IMR-90 (cell line): ENCODE measurements around the gene WNT7B. TPM values are rescaled to one million over a fixed set of nuclear protein-coding genes. Genes with fewer than 3 reads are reported as not detected.

Source experiments
- ATAC-seq: fragments of 200-7000 bp; cut with Tn5 transposase; 2 replicates; pipeline ENCODE4 v1.9.1; 2020; ENCODE audit warnings: low read depth, mild to moderate bottlenecking, moderate library complexity
- BruUV-seq: library from RNA; stranded (reverse); fragments of 400-500 nt; replicated peaks from 2 replicates; lab custom pipeline; 2021; lab: Mats Ljungman, UMichigan
- CTCF ChIA-PET: fragments of 300-600 bp; formaldehyde crosslinking; extraction: SDS; loops from one replicate; lab custom pipeline; 2021; ENCODE audit warnings: antibody characterized with exemption; lab: Yijun Ruan, JAX
- POLR2A ChIA-PET: fragments of 300-600 bp; sonication (Branson Sonifier 250); formaldehyde crosslinking; loops from one replicate; lab custom pipeline; 2022; ENCODE audit warnings: antibody characterized with exemption; ENCODE audit not compliant: unreplicated experiment; lab: Charles Lee
- DNase-seq: peaks from one replicate; pipeline ENCODE4 v3.0.0; 2013
- H2AFZ ChIP-seq: replicated peaks from 2 replicates; pipeline ENCODE3; 2013; ENCODE audit warnings: low read length, mild to moderate bottlenecking; ENCODE audit not compliant: poor library complexity
- H2AK5ac ChIP-seq: 2 replicates; pipeline ENCODE4 v1.6.1; 2013; ENCODE audit warnings: low read depth, low read length, inconsistent platforms
- H2AK9ac ChIP-seq: replicated peaks from 2 replicates; pipeline ENCODE3; 2013; ENCODE audit warnings: mild to moderate bottlenecking, low read depth, low read length, moderate library complexity; ENCODE audit not compliant: poor library complexity
- H2BK120ac ChIP-seq: 2 replicates; pipeline ENCODE4 v1.6.1; 2013; ENCODE audit warnings: low read depth, low read length, inconsistent platforms
- H2BK15ac ChIP-seq: 3 replicates; pipeline ENCODE4 v1.6.1; 2013; ENCODE audit warnings: low read depth, low read length, inconsistent platforms
- H2BK20ac ChIP-seq: 2 replicates; pipeline ENCODE4 v1.6.1; 2013; ENCODE audit warnings: low read depth, mild to moderate bottlenecking, inconsistent platforms, low read length, moderate library complexity
- H2BK5ac ChIP-seq: 2 replicates; pipeline ENCODE4 v1.6.1; 2013; ENCODE audit warnings: mild to moderate bottlenecking, low read depth, low read length, inconsistent platforms; ENCODE audit not compliant: poor library complexity, severe bottlenecking
- H3K14ac ChIP-seq: replicated peaks from 2 replicates; pipeline ENCODE4 v1.6.1; 2013; ENCODE audit warnings: low read depth, low read length, inconsistent platforms
- H3K18ac ChIP-seq: 2 replicates; pipeline ENCODE4 v1.6.1; 2013; ENCODE audit warnings: low read depth, low read length, control low read depth
- H3K23ac ChIP-seq: 2 replicates; pipeline ENCODE4 v1.6.1; 2013; ENCODE audit warnings: low read depth, low read length, inconsistent platforms
- H3K27ac ChIP-seq: 2 replicates; pipeline ENCODE4 v1.5.1; 2013; ENCODE audit warnings: mild to moderate bottlenecking, control low read depth, low read length; ENCODE audit not compliant: insufficient read depth
- H3K27me3 ChIP-seq: 2 replicates; pipeline ENCODE4 v1.6.1; 2013; ENCODE audit warnings: low read length; ENCODE audit not compliant: control insufficient read depth, insufficient read depth
- H3K36me3 ChIP-seq: 2 replicates; pipeline ENCODE4 v1.6.1; 2013; ENCODE audit warnings: low read length, mixed read lengths; ENCODE audit not compliant: control insufficient read depth, insufficient read depth
- H3K4ac ChIP-seq: 2 replicates; pipeline ENCODE4 v1.6.1; 2013; ENCODE audit warnings: low read depth, low read length, inconsistent platforms
- H3K4me1 ChIP-seq: 2 replicates; pipeline ENCODE4 v1.6.1; 2013; ENCODE audit warnings: low read length, mixed read lengths; ENCODE audit not compliant: control insufficient read depth, insufficient read depth
- H3K4me2 ChIP-seq: 2 replicates; pipeline ENCODE4 v1.6.1; 2013; ENCODE audit warnings: low read depth, mild to moderate bottlenecking, control low read depth, low read length, moderate library complexity
- H3K4me3 ChIP-seq: 2 replicates; pipeline ENCODE4 v1.5.1; 2013; ENCODE audit warnings: low read depth, mild to moderate bottlenecking, control low read depth, low read length, moderate library complexity; ENCODE audit not compliant: insufficient read depth
- H3K56ac ChIP-seq: 2 replicates; pipeline ENCODE4 v1.6.1; 2013; ENCODE audit warnings: low read length, inconsistent platforms; ENCODE audit not compliant: insufficient read depth; ENCODE audit errors: extremely low read depth
- H3K79me1 ChIP-seq, 2 experiments: 2 replicates each; pipeline ENCODE4 v1.6.1; 2013; ENCODE audit warnings: low read length in 2 of 2, inconsistent platforms in 1 of 2, low read depth in 1 of 2
- H3K9ac ChIP-seq: 2 replicates; pipeline ENCODE4 v1.6.1; 2013; ENCODE audit warnings: low read depth, low read length, control low read depth
- H3K9me1 ChIP-seq: 2 replicates; pipeline ENCODE4 v1.6.1; 2013; ENCODE audit warnings: low read length, inconsistent platforms; ENCODE audit not compliant: insufficient read depth
- H3K9me3 ChIP-seq: 2 replicates; pipeline ENCODE4 v1.6.1; 2013; ENCODE audit warnings: low read length; ENCODE audit not compliant: control insufficient read depth, insufficient read depth
- H4K20me1 ChIP-seq: 2 replicates; pipeline ENCODE4 v1.6.1; 2013; ENCODE audit warnings: low read length, inconsistent platforms; ENCODE audit not compliant: insufficient read depth
- H4K5ac ChIP-seq: 2 replicates; pipeline ENCODE4 v1.6.1; 2013; ENCODE audit warnings: mild to moderate bottlenecking, low read depth, low read length, control low read depth
- H4K8ac ChIP-seq, 2 experiments: 2 replicates each; pipeline ENCODE4 v1.6.1; 2013; ENCODE audit warnings: low read depth in 2 of 2, low read length in 2 of 2, control low read depth in 1 of 2, inconsistent platforms in 1 of 2
- H4K91ac ChIP-seq: 2 replicates; pipeline ENCODE4 v1.6.1; 2013; ENCODE audit warnings: low read depth, low read length, inconsistent platforms; ENCODE audit not compliant: insufficient read depth
- BHLHE40 ChIP-seq: fragments of 150-350 bp; IDR thresholded peaks from 2 replicates; pipeline ENCODE4 v1.6.1; 2016; ENCODE audit warnings: mild to moderate bottlenecking, low read depth, low read length
- CEBPB ChIP-seq: IDR thresholded peaks from 2 replicates; pipeline ENCODE4 v1.6.1; 2012; ENCODE audit warnings: low read depth, low read length, improper control_type of control experiment
- CHD1 ChIP-seq: IDR thresholded peaks from 2 replicates; pipeline ENCODE4 v1.6.1; 2012; ENCODE audit warnings: low read depth, low read length, improper control_type of control experiment
- FOS ChIP-seq: fragments of 150-350 bp; IDR thresholded peaks from 2 replicates; pipeline ENCODE4 v1.6.1; 2016; ENCODE audit warnings: low read depth, low read length
- MAFK ChIP-seq: IDR thresholded peaks from 2 replicates; pipeline ENCODE4 v1.6.1; 2012; ENCODE audit warnings: low read depth, low read length, improper control_type of control experiment
- MAZ ChIP-seq: IDR thresholded peaks from 2 replicates; pipeline ENCODE4 v1.6.1; 2012; ENCODE audit warnings: low read depth, mild to moderate bottlenecking, low read length, improper control_type of control experiment, moderate library complexity, borderline replicate concordance
- MXI1 ChIP-seq: IDR thresholded peaks from 2 replicates; pipeline ENCODE4 v1.6.1; 2012; ENCODE audit warnings: low read depth, mild to moderate bottlenecking, low read length, moderate library complexity, borderline replicate concordance
- NFE2L2 ChIP-seq: fragments of 150-350 bp; IDR thresholded peaks from 2 replicates; pipeline ENCODE4 v1.6.1; 2016; ENCODE audit warnings: low read depth, mild to moderate bottlenecking, low read length
- POLR2A ChIP-seq: IDR thresholded peaks from 2 replicates; pipeline ENCODE4 v1.6.1; 2012; ENCODE audit warnings: mild to moderate bottlenecking, low read depth, low read length
- RAD21 ChIP-seq: IDR thresholded peaks from 2 replicates; pipeline ENCODE4 v1.6.1; 2012; ENCODE audit warnings: low read length, improper control_type of control experiment
- RCOR1 ChIP-seq: IDR thresholded peaks from 2 replicates; pipeline ENCODE4 v1.6.1; 2012; ENCODE audit warnings: mild to moderate bottlenecking, low read length, improper control_type of control experiment; ENCODE audit not compliant: insufficient replicate concordance
- RFX5 ChIP-seq: IDR thresholded peaks from 2 replicates; pipeline ENCODE4 v1.8.0; 2012; ENCODE audit warnings: low read depth, mild to moderate bottlenecking, low read length, moderate library complexity
- SMC3 ChIP-seq: fragments of 150-350 bp; IDR thresholded peaks from 2 replicates; pipeline ENCODE4 v1.6.1; 2016; ENCODE audit warnings: low read depth, mild to moderate bottlenecking, antibody characterized with exemption, low read length, moderate library complexity
- WGBS, 2 experiments: methylation state at CpG; one replicate each; pipeline versions ENCODE4 v1.1.5 to v1.1.7; 2013; ENCODE audit warnings: missing lambda C conversion rate in 2 of 2; ENCODE audit not compliant: insufficient read length in 1 of 2; ENCODE audit errors: extremely low coverage in 2 of 2; 5-methylcytosine and 5-hydroxymethylcytosine counted together
- dilution Hi-C: fragments of 300-500 bp; cut with HindIII; formaldehyde crosslinking; loops from one replicate; pipeline ENCODE4 v1.14.3; 2018; ENCODE audit warnings: low sequenced_read_pairs; ENCODE audit not compliant: unreplicated experiment
- in situ Hi-C: fragments of 300-500 bp; cut with MboI; formaldehyde crosslinking; loops from 3 replicates; pipeline ENCODE4 v1.14.3; 2019; ENCODE audit warnings: low sequenced_read_pairs, inconsistent platforms, mixed read lengths
- intact Hi-C: fragments of 100-400 bp; cut with micrococcal nuclease; formaldehyde crosslinking; loops from 2 replicates; pipeline ENCODE4 v1.10.0; 2022
- polyA plus RNA-seq, 3 experiments: library from polyadenylated mRNA; depleted of rRNA; stranded (reverse); fragments of >200 nt; gene quantifications; 2 replicates each; pipeline ENCODE4 v1.2.3, GENCODE V29; 2012; ENCODE audit warnings: low replicate concordance in 1 of 3
- total RNA-seq: library from RNA; depleted of rRNA; stranded (reverse); fragments of >200 nt; gene quantifications from 2 replicates; pipeline ENCODE4 v1.2.3, GENCODE V29; 2012
- TF ChIP-seq, protein P1 (sequence below): fragments of 150-350 bp; IDR thresholded peaks from 2 replicates; pipeline ENCODE4 v1.6.1; 2017; ENCODE audit warnings: mild to moderate bottlenecking, antibody characterized with exemption, low read length, low read depth
- TF ChIP-seq, protein P2 (sequence below): conservative IDR thresholded peaks from 2 replicates; pipeline ENCODE4 v1.5.1; 2012; ENCODE audit warnings: mild to moderate bottlenecking, low read depth, low read length, improper control_type of control experiment

WNT7B gene
- total and polyA plus RNA-seq, 2 of the 4 experiments (the other 2 are of a cell fraction) = under 0.01 to 0.15 TPM

DNA sequence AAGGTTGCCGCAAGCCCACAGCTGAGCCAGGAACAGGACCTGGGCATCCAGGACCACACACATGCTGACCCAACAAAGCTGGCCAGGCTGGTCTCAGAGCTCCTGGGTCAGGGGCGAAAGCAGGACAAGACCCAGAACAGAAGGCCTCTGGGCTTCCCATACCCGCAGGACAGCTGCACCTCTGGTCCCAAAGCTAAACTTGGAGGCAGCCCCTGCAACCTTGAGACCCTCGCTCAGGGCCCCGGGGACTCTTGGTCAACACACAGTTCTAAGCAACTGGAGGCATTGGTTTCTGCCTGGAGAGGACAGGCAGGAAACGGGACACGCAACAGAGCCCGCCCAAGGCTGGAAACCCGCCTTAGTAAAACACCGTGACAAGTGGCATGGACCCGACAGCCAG lies 11.4 kb downstream of the WNT7B start:
- no peak for TF ChIP-seq FOS
- TF ChIP-seq RFX5 = no peak
- no peak for TF ChIP-seq RCOR1
- no peak for TF ChIP-seq SMC3
- no peak for TF ChIP-seq CEBPB
- TF ChIP-seq CHD1 = no peak
- no peak for TF ChIP-seq RAD21
- no peak for TF ChIP-seq MAZ
- TF ChIP-seq POLR2A = no peak
- no peak for TF ChIP-seq MXI1
- no peak for TF ChIP-seq MAFK
- TF ChIP-seq, protein P1, sequence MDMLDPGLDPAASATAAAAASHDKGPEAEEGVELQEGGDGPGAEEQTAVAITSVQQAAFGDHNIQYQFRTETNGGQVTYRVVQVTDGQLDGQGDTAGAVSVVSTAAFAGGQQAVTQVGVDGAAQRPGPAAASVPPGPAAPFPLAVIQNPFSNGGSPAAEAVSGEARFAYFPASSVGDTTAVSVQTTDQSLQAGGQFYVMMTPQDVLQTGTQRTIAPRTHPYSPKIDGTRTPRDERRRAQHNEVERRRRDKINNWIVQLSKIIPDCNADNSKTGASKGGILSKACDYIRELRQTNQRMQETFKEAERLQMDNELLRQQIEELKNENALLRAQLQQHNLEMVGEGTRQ = no peak
- TF ChIP-seq, protein P2, sequence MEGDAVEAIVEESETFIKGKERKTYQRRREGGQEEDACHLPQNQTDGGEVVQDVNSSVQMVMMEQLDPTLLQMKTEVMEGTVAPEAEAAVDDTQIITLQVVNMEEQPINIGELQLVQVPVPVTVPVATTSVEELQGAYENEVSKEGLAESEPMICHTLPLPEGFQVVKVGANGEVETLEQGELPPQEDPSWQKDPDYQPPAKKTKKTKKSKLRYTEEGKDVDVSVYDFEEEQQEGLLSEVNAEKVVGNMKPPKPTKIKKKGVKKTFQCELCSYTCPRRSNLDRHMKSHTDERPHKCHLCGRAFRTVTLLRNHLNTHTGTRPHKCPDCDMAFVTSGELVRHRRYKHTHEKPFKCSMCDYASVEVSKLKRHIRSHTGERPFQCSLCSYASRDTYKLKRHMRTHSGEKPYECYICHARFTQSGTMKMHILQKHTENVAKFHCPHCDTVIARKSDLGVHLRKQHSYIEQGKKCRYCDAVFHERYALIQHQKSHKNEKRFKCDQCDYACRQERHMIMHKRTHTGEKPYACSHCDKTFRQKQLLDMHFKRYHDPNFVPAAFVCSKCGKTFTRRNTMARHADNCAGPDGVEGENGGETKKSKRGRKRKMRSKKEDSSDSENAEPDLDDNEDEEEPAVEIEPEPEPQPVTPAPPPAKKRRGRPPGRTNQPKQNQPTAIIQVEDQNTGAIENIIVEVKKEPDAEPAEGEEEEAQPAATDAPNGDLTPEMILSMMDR = no peak
- TF ChIP-seq NFE2L2 = no peak
- no peak for TF ChIP-seq BHLHE40
- Histone ChIP-seq H3K14ac (no peak overlapping the region), H2AK9ac (no peak overlapping the region), H3K27me3 (peaks cover 7% of the 10 kb centered on the region; the same call in 1 of the 2 replicates), H2AK5ac (no peak overlapping the region), H3K9ac (no peak overlapping the region), H3K9me1 (peaks cover 10% of the 10 kb centered on the region), H2BK15ac (no peak overlapping the region), H3K4me1 (peaks cover 19% of the 10 kb centered on the region), H3K23ac (no peak overlapping the region), H3K27ac (no peak overlapping the region), H4K8ac (no peak overlapping the region), H4K20me1 (peaks cover 3% of the 10 kb centered on the region), H3K4me2 (no peak overlapping the region), H2AFZ (no peak overlapping the region), H3K9me3 (no peaks in the 10 kb centered on the region), H2BK120ac (no peak overlapping the region), H3K4ac (no peak overlapping the region), H3K4me3 (no peak overlapping the region), H3K18ac (no peak overlapping the region), H2BK5ac (no peak overlapping the region), H4K5ac (no peak overlapping the region), H3K36me3 (no peaks in the 10 kb centered on the region), H4K91ac (no peak overlapping the region), H3K56ac (no peak overlapping the region), H2BK20ac (no peak overlapping the region), H3K79me1 (0 out of 4 replicates have a peak, but pooled peaks cover 0 to 5% of the 10 kb centered on the region in 2 experiments)
- 79% methylated on average over 6 of the region's 11 CpGs; no CpG with 5 or more reads in 1 of the 2 experiments for WGBS, 2 experiments
- intact Hi-C loops = no loop called here
- ATAC-seq = no peak
- no TSS peak for BruUV-seq
- in situ Hi-C loops = no loop called here
- dilution Hi-C loops = no loop called here
- CTCF ChIA-PET = no interaction called here
- no peak for DNase-seq
- POLR2A ChIA-PET = no interaction called here
